Fibroblast of lung (primary cell): ENCODE data around the gene FAM81B.

ENCODE experiments used
- EZH2 ChIP-seq: IDR thresholded peaks from 2 replicates; pipeline ENCODE4 v1.5.1; 2012; ENCODE audit warnings: low read length, control low read depth, mild to moderate bottlenecking; ENCODE audit errors: missing control alignments
- TF ChIP-seq, protein P1 (sequence below), 2 donors: IDR thresholded peaks in 1 of 2; conservative IDR thresholded peaks in 1 of 2; 1 replicate in 1 of 2; 2 replicates in 1 of 2; pipeline ENCODE4 v1.5.1; 2011 to 2012; ENCODE audit warnings: low read length in 2 of 2, control low read depth in 1 of 2, inconsistent platforms in 1 of 2, low read depth in 1 of 2, mild to moderate bottlenecking in 1 of 2

- TF ChIP-seq, protein P1, sequence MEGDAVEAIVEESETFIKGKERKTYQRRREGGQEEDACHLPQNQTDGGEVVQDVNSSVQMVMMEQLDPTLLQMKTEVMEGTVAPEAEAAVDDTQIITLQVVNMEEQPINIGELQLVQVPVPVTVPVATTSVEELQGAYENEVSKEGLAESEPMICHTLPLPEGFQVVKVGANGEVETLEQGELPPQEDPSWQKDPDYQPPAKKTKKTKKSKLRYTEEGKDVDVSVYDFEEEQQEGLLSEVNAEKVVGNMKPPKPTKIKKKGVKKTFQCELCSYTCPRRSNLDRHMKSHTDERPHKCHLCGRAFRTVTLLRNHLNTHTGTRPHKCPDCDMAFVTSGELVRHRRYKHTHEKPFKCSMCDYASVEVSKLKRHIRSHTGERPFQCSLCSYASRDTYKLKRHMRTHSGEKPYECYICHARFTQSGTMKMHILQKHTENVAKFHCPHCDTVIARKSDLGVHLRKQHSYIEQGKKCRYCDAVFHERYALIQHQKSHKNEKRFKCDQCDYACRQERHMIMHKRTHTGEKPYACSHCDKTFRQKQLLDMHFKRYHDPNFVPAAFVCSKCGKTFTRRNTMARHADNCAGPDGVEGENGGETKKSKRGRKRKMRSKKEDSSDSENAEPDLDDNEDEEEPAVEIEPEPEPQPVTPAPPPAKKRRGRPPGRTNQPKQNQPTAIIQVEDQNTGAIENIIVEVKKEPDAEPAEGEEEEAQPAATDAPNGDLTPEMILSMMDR (conservative IDR thresholded peaks at IDR 0.05 in 1 of 2, IDR thresholded peaks at IDR 0.05 in 1 of 2; ENCODE audit: low read depth in 1 of 2, low read length in 2 of 2), result no peak
- no peak for TF ChIP-seq EZH2
Measured at GRCh38 chr5:95439801-95440493, 48.8 kb downstream of the FAM81B start.
